Endothelial cell of umbilical vein (primary cell): Measurements from ENCODE around the gene NUAK1. TPM values are rescaled to one million over a fixed set of nuclear protein-coding genes. Genes with fewer than 3 reads are reported as not detected.

Source experiments
- BruUV-seq: library from RNA; stranded (reverse); fragments of 400-500 nt; replicated peaks from 2 replicates; lab custom pipeline; 2021; lab: Mats Ljungman, UMichigan
- CTCF ChIA-PET: fragments of 300-600, 350-600 bp; sonication (Branson Sonifier 250); formaldehyde crosslinking; loops from one replicate; lab custom pipeline; 2021; ENCODE audit warnings: antibody characterized with exemption, inconsistent platforms; lab: Charles Lee
- POLR2A ChIA-PET: fragments of 300-600, 350-600 bp; sonication (Branson Sonifier 250); formaldehyde crosslinking; loops from one replicate; lab custom pipeline; 2021; ENCODE audit warnings: antibody characterized with exemption, inconsistent platforms; lab: Charles Lee
- DNase-seq: peaks from one replicate; pipeline ENCODE4 v3.0.0-alpha.2; 2011; ENCODE audit warnings: low read depth, low spot score
- FAIRE-seq: peaks from 2 replicates; lab custom pipeline; 2011; peaks lifted over from hg19 to GRCh38; lab: Jason Lieb, UNC
- H2AFZ ChIP-seq: 2 replicates; pipeline ENCODE4 v1.6.0; 2012; ENCODE audit warnings: low read depth, low read length, control low read depth, inconsistent platforms
- H3K27ac ChIP-seq: 2 replicates; pipeline ENCODE4 v1.5.1; 2011; ENCODE audit warnings: low read depth, mild to moderate bottlenecking, control low read depth, low read length, moderate library complexity; ENCODE audit not compliant: insufficient read depth
- H3K27me3 ChIP-seq, 2 experiments: 2 replicates each; pipeline versions ENCODE4 v1.6.0 to v1.6.1; 2011; ENCODE audit warnings: low read length in 2 of 2, mixed read lengths in 1 of 2; ENCODE audit not compliant: control insufficient read depth in 2 of 2, insufficient read depth in 2 of 2
- H3K36me3 ChIP-seq, 2 experiments: 2 replicates in 1 of 2; 3 replicates in 1 of 2; pipeline ENCODE4 v1.5.1; 2011; ENCODE audit warnings: low read length in 2 of 2, mild to moderate bottlenecking in 1 of 2, moderate library complexity in 1 of 2; ENCODE audit not compliant: control insufficient read depth in 2 of 2, insufficient read depth in 2 of 2; ENCODE audit errors: extremely low read depth in 1 of 2
- H3K4me1 ChIP-seq: 3 replicates; pipeline ENCODE4 v1.5.1; 2011; ENCODE audit warnings: mild to moderate bottlenecking, low read length; ENCODE audit not compliant: control insufficient read depth, insufficient read depth; ENCODE audit errors: extremely low read depth
- H3K4me2 ChIP-seq: 2 replicates; pipeline ENCODE4 v1.6.1; 2011; ENCODE audit warnings: low read length, control low read depth, mixed read lengths; ENCODE audit not compliant: insufficient read depth
- H3K4me3 ChIP-seq, 3 experiments: fragments of 200-600 bp in 1 of 3; sonication (generic), shearing (Covaris generic) in 1 of 3; replicated peaks in 1 of 3; 2 replicates each; pipeline ENCODE4 v1.5.1; 2011 to 2016; ENCODE audit warnings: control low read depth in 3 of 3, low read length in 3 of 3, mild to moderate bottlenecking in 2 of 3, inconsistent platforms in 1 of 3, low read depth in 1 of 3, moderate library complexity in 1 of 3; ENCODE audit not compliant: insufficient read depth in 1 of 3
- H3K79me2 ChIP-seq: 2 replicates; pipeline ENCODE4 v1.6.0; 2012; ENCODE audit warnings: low read length, inconsistent platforms; ENCODE audit not compliant: control insufficient read depth, insufficient read depth
- H3K9ac ChIP-seq: replicated peaks from 2 replicates; pipeline ENCODE3; 2011; ENCODE audit warnings: low read length, control low read depth; ENCODE audit not compliant: insufficient read depth; ENCODE audit errors: extremely low read depth
- H3K9me1 ChIP-seq: replicated peaks from 3 replicates; pipeline ENCODE4 v1.6.0; 2011; ENCODE audit warnings: mild to moderate bottlenecking, low read length; ENCODE audit not compliant: control insufficient read depth, insufficient read depth; ENCODE audit errors: extremely low read depth
- H3K9me3 ChIP-seq: replicated peaks from 2 replicates; pipeline ENCODE4 v1.5.1; 2012; ENCODE audit warnings: low read length, inconsistent platforms; ENCODE audit not compliant: control insufficient read depth, insufficient read depth
- H4K20me1 ChIP-seq: replicated peaks from 2 replicates; pipeline ENCODE3; 2011; ENCODE audit warnings: mild to moderate bottlenecking, low read length; ENCODE audit not compliant: control insufficient read depth, insufficient read depth; ENCODE audit errors: extremely low read depth
- EZH2 ChIP-seq: IDR thresholded peaks from 2 replicates; pipeline ENCODE4 v1.6.1; 2012; ENCODE audit warnings: borderline replicate concordance, low read depth, mild to moderate bottlenecking, moderate library complexity, low read length, inconsistent platforms; ENCODE audit not compliant: severe bottlenecking
- FOS ChIP-seq: IDR thresholded peaks from 2 replicates; pipeline ENCODE4 v1.6.1; 2011; ENCODE audit warnings: mild to moderate bottlenecking, low read length, moderate library complexity, borderline replicate concordance; ENCODE audit not compliant: insufficient read depth
- GATA2 ChIP-seq: IDR thresholded peaks from 2 replicates; pipeline ENCODE4 v1.7.0; 2011; ENCODE audit warnings: low read depth, mild to moderate bottlenecking, moderate library complexity, mixed read lengths, low read length; ENCODE audit not compliant: insufficient read length, insufficient read depth
- JUN ChIP-seq: IDR thresholded peaks from 2 replicates; pipeline ENCODE4 v1.6.1; 2011; ENCODE audit warnings: borderline replicate concordance, low read depth; ENCODE audit not compliant: insufficient read length, insufficient read depth
- MYC ChIP-seq: IDR thresholded peaks from one replicate; pipeline ENCODE4 v1.6.1; 2011; ENCODE audit warnings: mild to moderate bottlenecking, low read depth, low read length
- POLR2A ChIP-seq: IDR thresholded peaks from 2 replicates; pipeline ENCODE4 v1.6.1; 2012; ENCODE audit warnings: low read depth, mild to moderate bottlenecking, control low read depth, low read length
- POLR2AphosphoS5 ChIP-seq: IDR thresholded peaks from 2 replicates; pipeline ENCODE4 v1.6.1; 2012; ENCODE audit warnings: low read depth, mild to moderate bottlenecking, control low read depth, low read length, moderate library complexity; ENCODE audit not compliant: insufficient read depth
- dilution Hi-C: fragments of 300-500 bp; cut with MboI; formaldehyde crosslinking; loops from one replicate; pipeline ENCODE4 v1.15.0; 2019; ENCODE audit warnings: low sequenced_read_pairs; ENCODE audit not compliant: extremely low pct_ligation_motif_present
- intact Hi-C: fragments of 100-400 bp; cut with micrococcal nuclease; formaldehyde crosslinking; loops from one replicate; pipeline ENCODE4 v1.10.0; 2022
- polyA plus RNA-seq, 4 experiments: library from polyadenylated mRNA; depleted of rRNA in 3 of 4; stranded (reverse) in 3 of 4; unstranded in 1 of 4; fragments of >200 nt; gene quantifications; 2 replicates each; pipeline versions ENCODE4 v1.2.1 to v1.2.3, GENCODE V29; 2011 to 2012; ENCODE audit warnings: missing spikeins in 1 of 4
- total RNA-seq: library from RNA; stranded (reverse); gene quantifications from 2 replicates; pipeline ENCODE4 v1.2.3, GENCODE V29; 2021
- TF ChIP-seq, protein P1 (sequence below): IDR thresholded peaks from 2 replicates; pipeline ENCODE4 v1.6.1; 2011; ENCODE audit not compliant: insufficient read depth, insufficient read length
- TF ChIP-seq, protein P2 (sequence below), 2 donors: IDR thresholded peaks; 1 replicate in 1 of 2; 2 replicates in 1 of 2; pipeline ENCODE4 v1.5.1; 2011; ENCODE audit warnings: low read length in 2 of 2, mild to moderate bottlenecking in 2 of 2, moderate library complexity in 2 of 2, control low read depth in 1 of 2, inconsistent platforms in 1 of 2, low read depth in 1 of 2; ENCODE audit not compliant: insufficient read depth in 1 of 2; ENCODE audit errors: extremely low read depth in 1 of 2

NUAK1 gene
- total and polyA plus RNA-seq, 2 donors (not counting 3 experiments of a cell fraction or from before 2014, with no cell fraction given), result 34.2 to 39.7 TPM

DNA sequence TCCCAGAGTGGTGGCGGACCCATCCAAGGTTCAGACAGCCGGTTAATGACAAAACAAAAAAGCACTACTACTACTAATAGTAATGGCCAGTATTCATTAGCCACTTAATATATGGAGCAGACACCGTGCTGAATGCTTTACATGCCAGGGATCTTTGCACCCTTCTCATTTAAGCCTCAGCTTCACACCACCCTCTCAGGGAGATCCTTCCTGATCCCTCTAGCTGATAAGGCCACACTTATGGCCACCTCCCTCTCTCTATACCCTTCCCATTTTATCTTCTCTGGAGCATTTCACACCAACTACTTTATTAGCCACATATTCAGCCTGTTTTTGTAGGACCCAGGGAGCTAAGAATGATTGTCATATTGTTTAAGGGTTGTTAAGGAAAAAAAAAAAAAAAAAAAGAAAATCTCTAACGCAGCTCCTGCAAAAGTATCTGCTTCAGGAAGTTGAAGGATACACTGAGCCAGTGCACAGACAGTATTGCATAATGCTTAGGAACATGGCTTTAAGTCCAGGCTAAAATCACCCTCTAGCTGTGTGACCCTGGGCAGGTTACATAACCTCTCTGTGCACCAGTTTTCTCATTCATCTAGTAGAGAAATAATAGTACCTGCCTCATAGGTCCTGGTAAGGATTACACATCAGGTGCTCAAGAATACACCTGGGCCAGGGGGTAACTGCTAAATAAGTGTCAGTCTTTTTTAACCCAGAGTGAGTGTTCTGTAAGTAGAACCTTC, 29.4 kb downstream of the NUAK1 start:
- BruUV-seq, result no TSS peak
- CTCF ChIA-PET, result interaction anchor here (0.7 to 4.6 kb wide), 5 partner anchors 13 to 118 kb away, joined by 3 to 26 read pairs (median 3); no protein-coding TSS in a partner anchor
- no peak overlapping the region for H2AFZ ChIP-seq
- no peaks in the 10 kb centered on the region for H3K9me1 ChIP-seq
- H3K9ac ChIP-seq, result no peak overlapping the region
- peaks cover 12% of the 10 kb centered on the region for H4K20me1 ChIP-seq
- H3K4me1 ChIP-seq, result peaks cover 42% of the 10 kb centered on the region
- peaks cover 4 to 5% of the 10 kb centered on the region in 2 experiments for H3K36me3 ChIP-seq
- POLR2A ChIA-PET, result no interaction called here
- TF ChIP-seq GATA2, result peak; percentile 53
- no peak for TF ChIP-seq EZH2
- no peak for FAIRE-seq
- dilution Hi-C loops (no loop called here), intact Hi-C loops (no loop called here)
- no peak overlapping the region for H3K4me3 ChIP-seq
- DNase-seq, result no peak
- H3K27ac ChIP-seq, result no peak overlapping the region
- H3K27me3 ChIP-seq, result no peaks in the 10 kb centered on the region
- no peaks in the 10 kb centered on the region for H3K9me3 ChIP-seq
- H3K4me2 ChIP-seq, result no peak overlapping the region
- H3K79me2 ChIP-seq, result peaks cover 17% of the 10 kb centered on the region

DNA sequence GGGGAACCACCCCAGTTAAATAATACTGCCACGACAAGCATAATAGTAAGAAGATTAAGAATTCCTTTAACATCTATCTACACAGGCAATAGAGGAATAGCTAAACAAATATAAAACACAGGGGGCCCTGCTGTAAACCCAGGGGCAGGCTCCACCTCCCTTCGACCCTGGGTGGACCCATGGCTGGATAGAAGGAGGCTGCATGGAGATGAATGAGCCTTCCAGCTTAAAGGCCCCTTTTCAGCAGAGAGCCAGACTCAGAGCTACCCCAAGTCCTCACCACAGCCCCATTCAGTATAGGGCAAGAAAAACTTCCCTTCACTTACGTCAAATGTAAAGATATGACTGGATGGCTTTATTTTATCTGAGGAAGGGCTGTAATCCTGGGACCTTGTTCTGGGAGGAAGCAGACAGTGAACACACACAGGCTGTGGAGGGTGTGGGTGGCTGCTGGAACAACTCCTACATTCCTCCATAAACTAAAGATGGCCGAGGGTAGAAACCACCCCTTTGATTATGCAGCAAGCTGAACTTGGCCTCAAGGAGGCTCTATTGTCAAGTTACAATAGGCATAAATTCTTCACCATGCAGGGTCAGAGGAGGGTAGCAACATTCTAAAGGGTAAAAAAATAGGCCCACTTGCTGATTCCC, 30.4 kb downstream of the NUAK1 start:
- DNase-seq (no peak), FAIRE-seq (no peak)
- peaks cover 34% of the 10 kb centered on the region for H3K4me1 ChIP-seq
- H3K9me3 ChIP-seq, result no peaks in the 10 kb centered on the region
- intact Hi-C loops, result no loop called here
- H3K4me3 ChIP-seq, result no peak overlapping the region
- no peak overlapping the region for H3K4me2 ChIP-seq
- POLR2A ChIA-PET, result no interaction called here
- H4K20me1 ChIP-seq, result peaks cover 12% of the 10 kb centered on the region
- dilution Hi-C loops, result no loop called here
- no TSS peak for BruUV-seq
- H3K36me3 ChIP-seq, result peaks cover 4 to 6% of the 10 kb centered on the region in 2 experiments
- no peak overlapping the region for H2AFZ ChIP-seq
- TF ChIP-seq POLR2AphosphoS5 (no peak), MYC (no peak), EZH2 (no peak), GATA2 (no peak), FOS (no peak), POLR2A (no peak), JUN (no peak)
- TF ChIP-seq, protein P1, sequence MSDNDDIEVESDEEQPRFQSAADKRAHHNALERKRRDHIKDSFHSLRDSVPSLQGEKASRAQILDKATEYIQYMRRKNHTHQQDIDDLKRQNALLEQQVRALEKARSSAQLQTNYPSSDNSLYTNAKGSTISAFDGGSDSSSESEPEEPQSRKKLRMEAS, result no peak
- TF ChIP-seq, protein P2, sequence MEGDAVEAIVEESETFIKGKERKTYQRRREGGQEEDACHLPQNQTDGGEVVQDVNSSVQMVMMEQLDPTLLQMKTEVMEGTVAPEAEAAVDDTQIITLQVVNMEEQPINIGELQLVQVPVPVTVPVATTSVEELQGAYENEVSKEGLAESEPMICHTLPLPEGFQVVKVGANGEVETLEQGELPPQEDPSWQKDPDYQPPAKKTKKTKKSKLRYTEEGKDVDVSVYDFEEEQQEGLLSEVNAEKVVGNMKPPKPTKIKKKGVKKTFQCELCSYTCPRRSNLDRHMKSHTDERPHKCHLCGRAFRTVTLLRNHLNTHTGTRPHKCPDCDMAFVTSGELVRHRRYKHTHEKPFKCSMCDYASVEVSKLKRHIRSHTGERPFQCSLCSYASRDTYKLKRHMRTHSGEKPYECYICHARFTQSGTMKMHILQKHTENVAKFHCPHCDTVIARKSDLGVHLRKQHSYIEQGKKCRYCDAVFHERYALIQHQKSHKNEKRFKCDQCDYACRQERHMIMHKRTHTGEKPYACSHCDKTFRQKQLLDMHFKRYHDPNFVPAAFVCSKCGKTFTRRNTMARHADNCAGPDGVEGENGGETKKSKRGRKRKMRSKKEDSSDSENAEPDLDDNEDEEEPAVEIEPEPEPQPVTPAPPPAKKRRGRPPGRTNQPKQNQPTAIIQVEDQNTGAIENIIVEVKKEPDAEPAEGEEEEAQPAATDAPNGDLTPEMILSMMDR (IDR thresholded peaks at IDR 0.05; ENCODE audit: extremely low read depth in 1 of 2, insufficient read depth in 1 of 2, low read depth in 1 of 2, low read length in 2 of 2), result no peak
- no peaks in the 10 kb centered on the region for H3K27me3 ChIP-seq
- peaks cover 14% of the 10 kb centered on the region for H3K79me2 ChIP-seq
- CTCF ChIA-PET, result interaction anchor here (0.8 to 4.6 kb wide), 8 partner anchors 9 to 41 kb away, joined by 3 to 26 read pairs (median 4); partner anchors contain the start of gene NUAK1
- H3K9me1 ChIP-seq, result no peaks in the 10 kb centered on the region
- no peak overlapping the region for H3K27ac ChIP-seq
- no peak overlapping the region for H3K9ac ChIP-seq
